M059J (cell line): ENCODE data around the gene HSBP1. TPM values are rescaled to one million over a fixed set of nuclear protein-coding genes. Genes with fewer than 3 reads are reported as not detected.

Source experiments
- total RNA-seq: library from RNA; depleted of rRNA; stranded (reverse); fragments of >200 nt; shearing (Covaris generic); gene quantifications from 2 replicates; pipeline ENCODE4 v1.2.3, GENCODE V29; 2014; rRNA removed

The HSBP1 gene
- total RNA-seq, 1 experiment from 2014 or later: 151 TPM

Other genes starting within 250 kb of the HSBP1 start
- 1.2 and 2.0 TPM in 2 replicates for gene MLYCD, start 91.1 kb downstream of the HSBP1 start, total RNA-seq
- 3.6 and 4.0 TPM in 2 replicates for gene OSGIN1, start 145.3 kb downstream of the HSBP1 start, total RNA-seq
- gene NECAB2, start 160.3 kb downstream of the HSBP1 start, total RNA-seq: not detected in 2 replicates
- 0.42 TPM in 1 of 2 replicates, not detected in the other for gene SLC38A8, start 234.8 kb downstream of the HSBP1 start, total RNA-seq